ENCODE measurements around the gene BEST1.
A peak's percentile ranks its signal among the peaks of the same experiment; 100 is the strongest.

The BEST1 gene

GRCh38 chr11:61972112-61972671, 22.0 kb downstream of the BEST1 start:
- Histone ChIP-seq H2BK5ac (ENCODE audit: low read depth, low read length, poor library complexity) (peak overlapping the region; percentile 76), H2BK120ac (ENCODE audit: insufficient read depth, low read length, poor library complexity) (peak overlapping the region; percentile 96), H3K79me2 (ENCODE audit: control insufficient read depth, insufficient read depth, low read length, poor library complexity) (peaks cover 21% of the 10 kb centered on the region), H3K23ac (ENCODE audit: low read length) (no peak overlapping the region), H2AK5ac (ENCODE audit: low read length) (no peak overlapping the region), H3K27ac (ENCODE audit: low read depth, low read length) (peak overlapping the region; percentile 94), H3K4me1 (ENCODE audit: control insufficient read depth in 1 of 2, insufficient read depth in 2 of 2, low read length in 2 of 2) (peaks cover 32 to 42% of the 10 kb centered on the region in 2 experiments), H3K4me2 (ENCODE audit: low read length) (peak overlapping the region; percentile 40), H4K12ac (ENCODE audit: low read depth, low read length) (peak overlapping the region; percentile 32), H3K79me1 (ENCODE audit: low read length) (peaks cover 45% of the 10 kb centered on the region), H3K14ac (ENCODE audit: low read length) (peak overlapping the region; percentile 7), H2AFZ (ENCODE audit: insufficient read depth, low read length, poor library complexity) (no peak overlapping the region), H2BK12ac (ENCODE audit: low read length) (peak overlapping the region; percentile 93), H3K18ac (ENCODE audit: low read length) (no peak overlapping the region), H3K36me3 (ENCODE audit: control insufficient read depth in 1 of 2, insufficient read depth in 2 of 2, low read length in 2 of 2) (no peaks in the 10 kb centered on the region), H3K9ac (ENCODE audit: low read length) (no peak overlapping the region), H3K4ac (ENCODE audit: low read depth, low read length) (peak overlapping the region; percentile 20), H4K91ac (ENCODE audit: low read depth, low read length) (peak overlapping the region; percentile 93), H4K8ac (ENCODE audit: low read depth, low read length) (peak overlapping the region; percentile 70), H3K4me3 (ENCODE audit: low read depth, low read length) (no peak overlapping the region), H3K27me3 (ENCODE audit: insufficient read depth, low read length) (no peaks in the 10 kb centered on the region), H3K9me3 (ENCODE audit: insufficient read depth, low read depth, low read length) (no peaks in the 10 kb centered on the region)
- DNase-seq: peak in 1 of 2 donors; percentile 33
- no CpG with 5 or more reads among the region's 7 CpGs for WGBS (ENCODE audit: extremely low coverage, insufficient coverage, insufficient read length)

- Histone ChIP-seq H3K18ac (ENCODE audit: low read length) (peak overlapping the region; percentile 87), H3K79me1 (ENCODE audit: low read length) (peaks cover 40% of the 10 kb centered on the region), H3K4me3 (ENCODE audit: low read depth, low read length) (no peak overlapping the region), H3K9me3 (ENCODE audit: insufficient read depth, low read depth, low read length) (no peaks in the 10 kb centered on the region), H3K4me1 (ENCODE audit: control insufficient read depth in 1 of 2, insufficient read depth in 2 of 2, low read length in 2 of 2) (peaks cover 31 to 42% of the 10 kb centered on the region in 2 experiments), H3K27me3 (ENCODE audit: insufficient read depth, low read length) (no peaks in the 10 kb centered on the region), H3K4me2 (ENCODE audit: low read length) (peak overlapping the region; percentile 40), H4K12ac (ENCODE audit: low read depth, low read length) (peak overlapping the region; percentile 4), H3K4ac (ENCODE audit: low read depth, low read length) (peak overlapping the region; percentile 49), H2BK5ac (ENCODE audit: low read depth, low read length, poor library complexity) (peak overlapping the region; percentile 84), H2BK12ac (ENCODE audit: low read length) (peak overlapping the region; percentile 90), H3K36me3 (ENCODE audit: control insufficient read depth in 1 of 2, insufficient read depth in 2 of 2, low read length in 2 of 2) (no peaks in the 10 kb centered on the region), H2AFZ (ENCODE audit: insufficient read depth, low read length, poor library complexity) (peak overlapping the region; percentile 47), H2AK5ac (ENCODE audit: low read length) (peak overlapping the region; percentile 92), H3K14ac (ENCODE audit: low read length) (peak overlapping the region; percentile 86), H3K27ac (ENCODE audit: low read depth, low read length) (peak overlapping the region; percentile 94), H3K79me2 (ENCODE audit: control insufficient read depth, insufficient read depth, low read length, poor library complexity) (peaks cover 16% of the 10 kb centered on the region), H2BK120ac (ENCODE audit: insufficient read depth, low read length, poor library complexity) (peak overlapping the region; percentile 96), H3K9ac (ENCODE audit: low read length) (no peak overlapping the region), H4K8ac (ENCODE audit: low read depth, low read length) (peak overlapping the region; percentile 80), H3K23ac (ENCODE audit: low read length) (no peak overlapping the region), H4K91ac (ENCODE audit: low read depth, low read length) (peak overlapping the region; percentile 99)
- peak; percentile 91 to 99 for DNase-seq
- no CpG with 5 or more reads among the region's 11 CpGs for WGBS (ENCODE audit: extremely low coverage, insufficient coverage, insufficient read length)
Observed at GRCh38 chr11:61972672-61973475, 22.7 kb downstream of the BEST1 start.

GRCh38 chr11:61973476-61974162, 23.5 kb downstream of the BEST1 start:
- Histone ChIP-seq H3K23ac (ENCODE audit: low read length) (no peak overlapping the region), H2AFZ (ENCODE audit: insufficient read depth, low read length, poor library complexity) (peak overlapping the region; percentile 47), H2BK120ac (ENCODE audit: insufficient read depth, low read length, poor library complexity) (peak overlapping the region; percentile 95), H2BK12ac (ENCODE audit: low read length) (peak overlapping the region; percentile 90), H2AK5ac (ENCODE audit: low read length) (peak overlapping the region; percentile 92), H3K27me3 (ENCODE audit: insufficient read depth, low read length) (no peaks in the 10 kb centered on the region), H3K9me3 (ENCODE audit: insufficient read depth, low read depth, low read length) (no peaks in the 10 kb centered on the region), H4K91ac (ENCODE audit: low read depth, low read length) (peak overlapping the region; percentile 99), H2BK5ac (ENCODE audit: low read depth, low read length, poor library complexity) (peak overlapping the region; percentile 84), H3K9ac (ENCODE audit: low read length) (no peak overlapping the region), H4K12ac (ENCODE audit: low read depth, low read length) (no peak overlapping the region), H3K36me3 (ENCODE audit: control insufficient read depth in 1 of 2, insufficient read depth in 2 of 2, low read length in 2 of 2) (no peaks in the 10 kb centered on the region), H3K18ac (ENCODE audit: low read length) (peak overlapping the region; percentile 87), H3K4ac (ENCODE audit: low read depth, low read length) (peak overlapping the region; percentile 49), H3K4me1 (ENCODE audit: control insufficient read depth in 1 of 2, insufficient read depth in 2 of 2, low read length in 2 of 2) (peaks cover 24 to 34% of the 10 kb centered on the region in 2 experiments), H3K4me3 (ENCODE audit: low read depth, low read length) (no peak overlapping the region), H3K4me2 (ENCODE audit: low read length) (no peak overlapping the region), H4K8ac (ENCODE audit: low read depth, low read length) (peak overlapping the region; percentile 80), H3K79me1 (ENCODE audit: low read length) (peaks cover 33% of the 10 kb centered on the region), H3K27ac (ENCODE audit: low read depth, low read length) (peak overlapping the region; percentile 94), H3K79me2 (ENCODE audit: control insufficient read depth, insufficient read depth, low read length, poor library complexity) (peaks cover 10% of the 10 kb centered on the region), H3K14ac (ENCODE audit: low read length) (peak overlapping the region; percentile 86)
- WGBS (ENCODE audit: extremely low coverage, insufficient coverage, insufficient read length): no CpG with 5 or more reads among the region's 10 CpGs
- DNase-seq: peak; percentile 30 to 40

- no peak overlapping the region for H3K23ac ChIP-seq (ENCODE audit: low read length)
- peak overlapping the region; percentile 44 for H2AK5ac ChIP-seq (ENCODE audit: low read length)
- H3K27me3 ChIP-seq (ENCODE audit: insufficient read depth, low read length): no peaks in the 10 kb centered on the region
- peaks cover 10% of the 10 kb centered on the region for H3K79me2 ChIP-seq (ENCODE audit: control insufficient read depth, insufficient read depth, low read length, poor library complexity)
- H3K4me1 ChIP-seq (ENCODE audit: control insufficient read depth in 1 of 2, insufficient read depth in 2 of 2, low read length in 2 of 2): peaks cover 24 to 30% of the 10 kb centered on the region in 2 experiments
- peak overlapping the region; percentile 1 for H2BK120ac ChIP-seq (ENCODE audit: insufficient read depth, low read length, poor library complexity)
- no peak overlapping the region for H3K4ac ChIP-seq (ENCODE audit: low read depth, low read length)
- no CpG with 5 or more reads among the region's 14 CpGs for WGBS (ENCODE audit: extremely low coverage, insufficient coverage, insufficient read length)
- no peaks in the 10 kb centered on the region for H3K36me3 ChIP-seq (ENCODE audit: control insufficient read depth in 1 of 2, insufficient read depth in 2 of 2, low read length in 2 of 2)
- H2AFZ ChIP-seq (ENCODE audit: insufficient read depth, low read length, poor library complexity): no peak overlapping the region
- H4K12ac ChIP-seq (ENCODE audit: low read depth, low read length): no peak overlapping the region
- H3K18ac ChIP-seq (ENCODE audit: low read length): no peak overlapping the region
- H3K4me3 ChIP-seq (ENCODE audit: low read depth, low read length): no peak overlapping the region
- H3K79me1 ChIP-seq (ENCODE audit: low read length): peaks cover 35% of the 10 kb centered on the region
- peak overlapping the region; percentile 1 for H2BK12ac ChIP-seq (ENCODE audit: low read length)
- H3K9me3 ChIP-seq (ENCODE audit: insufficient read depth, low read depth, low read length): no peaks in the 10 kb centered on the region
- no peak overlapping the region for H3K27ac ChIP-seq (ENCODE audit: low read depth, low read length)
- no peak overlapping the region for H3K4me2 ChIP-seq (ENCODE audit: low read length)
- no peak overlapping the region for H3K14ac ChIP-seq (ENCODE audit: low read length)
- H2BK5ac ChIP-seq (ENCODE audit: low read depth, low read length, poor library complexity): peak overlapping the region; percentile 2
- H4K8ac ChIP-seq (ENCODE audit: low read depth, low read length): no peak overlapping the region
- H4K91ac ChIP-seq (ENCODE audit: low read depth, low read length): peak overlapping the region; percentile 17
- DNase-seq: no peak
- no peak overlapping the region for H3K9ac ChIP-seq (ENCODE audit: low read length)
Observed at GRCh38 chr11:61974766-61975631, 24.8 kb downstream of the BEST1 start.
